Activated gamma-delta T cell (primary cell): ENCODE measurements around the gene SLC29A4.
"Not testable (repeated sequence)": the region's sequence is repeated elsewhere in the genome, so short reads cannot be mapped to it uniquely, and the experiment has no call there.

Experiments
- DNase-seq: peaks from one replicate; lab custom pipeline; 2025; lab: John Stamatoyannopoulos, UW

The SLC29A4 gene

DNA sequence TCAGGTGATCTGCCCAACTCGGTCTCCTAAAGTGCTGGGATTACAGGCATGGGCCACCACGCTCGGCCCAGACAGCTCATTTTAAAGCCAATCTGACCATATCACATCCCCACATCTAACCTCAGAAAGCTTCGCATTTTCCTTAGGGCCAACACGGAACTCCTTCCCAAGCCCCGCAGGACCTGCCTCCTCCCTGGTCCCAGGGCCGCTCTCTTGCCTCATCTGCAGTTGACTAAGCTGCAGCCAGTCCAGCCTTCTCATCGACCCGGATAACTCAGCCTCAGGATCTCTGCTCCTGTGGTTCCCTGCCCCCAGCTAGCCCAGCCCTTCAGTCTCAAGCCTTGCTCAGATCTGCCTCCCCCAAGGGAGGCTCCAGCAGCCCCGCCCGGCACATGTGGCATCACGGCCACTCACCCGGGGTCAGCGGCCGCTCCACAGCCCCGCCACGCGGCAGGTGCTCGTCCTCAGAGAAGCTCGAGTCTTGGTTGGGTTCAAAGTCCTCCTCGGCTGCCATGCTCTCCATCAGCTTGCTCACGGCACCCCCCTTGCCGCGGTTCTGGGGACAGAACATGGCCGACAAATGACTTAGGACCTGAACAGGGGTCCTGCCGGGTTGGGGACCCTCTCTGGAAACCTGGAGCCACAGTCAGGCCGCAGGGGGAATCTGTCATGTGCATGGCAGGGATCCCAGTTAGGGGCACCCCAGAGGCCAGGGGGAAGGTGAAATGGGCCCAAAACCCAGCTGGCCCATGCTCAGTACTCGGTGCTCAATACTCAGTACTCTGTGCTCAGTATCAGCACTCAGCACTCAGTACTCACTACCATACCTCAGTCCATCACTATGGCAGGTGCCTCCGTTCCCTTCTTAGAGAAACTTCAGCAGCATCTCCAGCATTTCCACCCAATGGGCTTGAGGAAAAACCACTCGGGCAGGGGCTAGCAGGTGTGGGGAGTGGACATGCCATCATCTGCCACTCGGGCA lies 41.3 kb downstream of the SLC29A4 start:
- DNase-seq, result not testable (repeated sequence)

DNA sequence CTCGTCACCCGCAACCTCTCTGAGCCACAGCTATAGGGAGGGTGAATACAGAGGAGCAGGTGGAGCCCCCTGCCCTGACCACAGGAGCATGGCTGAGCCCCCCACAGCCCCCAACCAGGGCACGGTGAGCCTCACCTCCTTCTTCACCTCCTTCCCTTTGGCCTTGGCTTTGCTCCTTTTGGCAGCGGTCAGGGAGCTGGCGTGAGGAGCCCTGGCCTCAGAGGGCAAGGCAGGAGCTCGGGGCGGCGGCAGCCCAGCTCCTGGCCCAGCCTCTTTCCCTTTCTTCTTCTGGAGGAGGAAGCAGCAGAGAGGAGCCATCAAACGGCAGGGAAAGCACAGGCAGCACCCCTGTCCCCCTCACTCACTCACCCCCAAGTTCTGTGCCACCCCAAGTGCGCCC lies 42.2 kb downstream of the SLC29A4 start:
- DNase-seq, result no peak

DNA sequence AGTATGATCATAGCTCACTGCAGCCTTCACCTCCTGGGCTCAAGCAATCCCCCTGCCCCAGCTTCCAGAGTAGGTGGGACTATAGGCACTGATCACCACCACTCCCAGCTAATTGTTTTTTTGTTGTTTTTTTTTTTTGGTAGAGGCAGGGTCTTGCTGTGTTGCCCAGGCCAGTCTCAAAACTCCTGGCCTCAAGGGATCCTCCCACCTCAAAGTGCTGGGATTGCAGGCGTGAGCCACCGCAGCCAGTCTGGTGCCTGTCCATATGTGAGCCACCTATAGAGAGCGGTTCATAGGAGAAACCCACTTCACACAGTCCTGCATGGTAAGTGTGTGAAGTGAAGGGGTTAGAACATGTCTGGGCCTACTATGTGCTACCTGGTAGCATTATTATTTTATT lies 47.5 kb downstream of the SLC29A4 start:
- no peak for DNase-seq

DNA sequence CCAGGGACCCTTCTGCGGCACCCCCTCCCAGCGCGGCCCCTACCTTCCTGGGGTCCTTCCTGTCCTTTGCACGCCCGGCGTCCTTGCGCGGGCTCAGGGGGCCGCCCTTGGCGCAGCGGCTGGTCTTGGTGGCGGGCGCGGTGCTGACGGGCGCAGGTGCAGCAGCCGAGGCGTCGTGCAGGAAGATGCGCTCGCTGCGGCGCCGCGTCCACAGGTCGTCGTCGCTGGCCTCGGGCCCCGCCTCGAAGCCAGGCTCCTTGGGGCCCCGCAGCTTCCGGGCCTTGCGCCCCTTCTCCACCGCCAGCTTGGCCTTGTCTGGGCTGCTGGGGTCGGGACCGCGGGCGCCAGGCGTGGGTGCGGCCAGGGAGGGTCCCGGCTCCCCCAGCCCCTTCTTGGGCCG lies 49.8 kb downstream of the SLC29A4 start:
- DNase-seq, result no peak

DNA sequence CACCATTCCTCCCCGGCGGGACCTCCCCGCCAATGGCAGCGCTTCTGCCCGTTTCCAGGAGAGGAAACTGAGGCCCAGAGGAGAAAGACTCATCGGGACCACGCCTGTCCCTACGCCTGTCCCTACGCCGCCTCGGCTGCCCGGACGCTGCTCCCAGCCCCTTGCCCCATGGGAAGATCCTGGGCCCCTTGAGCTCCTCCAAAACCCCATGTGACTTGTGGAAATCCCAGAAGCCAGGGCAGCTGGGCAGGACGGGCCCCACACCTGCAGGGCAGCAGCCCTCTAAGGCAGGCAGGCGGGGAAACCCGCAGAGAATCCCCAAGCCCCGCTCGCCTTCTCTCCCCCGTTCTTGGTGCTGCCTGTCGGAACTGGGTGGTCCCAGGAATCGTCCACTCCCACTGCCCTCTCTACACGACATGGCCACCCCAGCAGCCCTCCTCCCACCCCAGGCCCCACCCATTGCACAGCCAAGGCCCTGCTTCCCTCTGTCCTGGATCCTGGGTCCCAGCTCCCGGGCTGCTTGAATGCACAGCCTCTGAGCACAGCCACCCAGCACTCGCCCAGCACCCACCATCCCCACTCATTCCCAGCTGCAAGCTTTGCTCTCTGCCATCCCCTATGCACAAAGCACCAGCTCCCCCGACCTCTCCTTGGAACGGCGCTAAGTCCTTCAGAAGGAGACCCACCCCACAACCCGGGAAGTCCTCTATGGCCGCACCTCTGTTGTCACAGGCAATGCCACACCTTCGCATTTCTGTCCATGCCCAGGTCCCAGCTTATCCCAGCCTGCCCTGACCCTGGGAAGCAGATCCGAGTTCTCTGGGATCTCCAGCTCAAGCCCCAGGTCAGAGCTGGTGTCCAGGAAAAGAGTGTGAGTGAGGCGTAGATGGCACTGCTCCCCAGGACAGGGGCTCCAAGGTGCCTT lies 50.6 kb downstream of the SLC29A4 start:
- no peak for DNase-seq

DNA sequence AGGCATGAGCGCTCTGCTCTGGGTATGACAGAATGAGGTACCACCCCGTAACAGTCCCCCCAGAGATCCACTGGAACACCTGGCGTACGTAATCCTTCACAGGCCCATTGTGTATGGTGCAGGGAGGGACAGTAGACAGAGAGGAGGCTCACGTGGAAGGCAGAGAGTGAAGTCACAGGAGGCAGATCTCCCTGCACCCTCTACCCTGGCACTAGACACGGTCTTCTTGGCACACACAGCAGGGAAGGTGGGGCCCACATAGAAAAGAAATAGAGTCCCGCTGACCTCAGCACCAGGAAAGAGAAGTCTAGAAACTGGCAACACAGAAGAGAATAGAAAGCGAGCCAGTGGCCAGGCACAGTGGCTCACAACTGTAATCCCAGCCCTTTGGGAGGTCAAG lies 51.9 kb downstream of the SLC29A4 start:
- DNase-seq, result no peak

DNA sequence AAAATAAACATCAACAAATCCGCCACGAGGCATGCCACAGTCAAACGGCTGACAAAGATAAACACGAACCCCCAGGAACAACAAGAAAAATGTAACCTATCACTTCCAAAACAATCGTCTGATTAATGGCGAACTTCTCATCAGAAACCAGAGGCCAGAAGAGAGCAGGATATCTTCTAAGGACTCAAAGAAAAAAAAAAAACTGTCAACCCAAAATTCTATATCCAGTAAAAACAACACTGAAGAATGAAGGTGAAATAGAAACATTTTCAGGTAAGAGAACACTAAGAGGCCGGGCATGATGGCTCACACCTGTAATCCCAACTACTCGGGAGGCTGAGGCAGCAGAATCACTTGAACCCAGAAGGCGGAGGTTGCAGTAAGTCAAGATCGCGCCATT lies 54.3 kb downstream of the SLC29A4 start:
- DNase-seq, result no peak

DNA sequence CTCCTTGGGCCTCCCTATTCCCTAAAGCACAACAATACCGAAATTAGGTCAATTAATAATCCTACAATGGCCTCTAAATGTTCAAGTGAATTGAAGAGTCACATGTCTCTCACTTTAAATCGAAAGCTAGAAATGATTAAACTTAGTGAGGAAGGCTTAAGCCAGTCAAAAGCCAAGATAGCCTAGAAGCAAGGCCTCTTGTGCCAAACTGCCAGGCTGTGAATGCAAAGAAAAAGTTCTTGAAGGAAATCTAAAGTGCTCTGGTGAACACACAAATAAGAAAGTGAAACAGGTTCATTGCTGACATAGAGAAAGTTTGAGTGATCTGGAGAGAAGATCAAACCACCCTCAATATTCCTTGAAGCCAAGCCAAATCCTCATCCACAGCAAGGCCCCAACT lies 57.2 kb downstream of the SLC29A4 start:
- DNase-seq, result no peak

DNA sequence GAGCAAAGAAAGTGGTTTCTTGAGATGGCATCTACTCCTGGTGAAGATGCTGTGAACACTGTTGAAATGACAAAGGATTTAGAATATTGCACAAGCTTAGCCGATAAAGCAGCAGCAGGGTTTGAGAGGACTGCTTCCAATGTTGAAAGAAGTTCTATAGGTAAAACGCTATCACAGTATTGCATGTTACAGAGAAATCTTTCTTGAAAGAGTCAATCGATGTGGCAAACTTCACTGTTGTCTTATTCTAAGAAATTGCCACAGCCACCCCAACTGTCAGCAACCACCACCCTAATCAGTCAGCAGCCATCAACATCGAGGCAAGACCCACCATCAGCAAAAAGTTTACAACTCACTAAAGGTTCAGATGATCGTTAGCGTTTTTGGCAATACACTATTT lies 59.9 kb downstream of the SLC29A4 start:
- no peak for DNase-seq

DNA sequence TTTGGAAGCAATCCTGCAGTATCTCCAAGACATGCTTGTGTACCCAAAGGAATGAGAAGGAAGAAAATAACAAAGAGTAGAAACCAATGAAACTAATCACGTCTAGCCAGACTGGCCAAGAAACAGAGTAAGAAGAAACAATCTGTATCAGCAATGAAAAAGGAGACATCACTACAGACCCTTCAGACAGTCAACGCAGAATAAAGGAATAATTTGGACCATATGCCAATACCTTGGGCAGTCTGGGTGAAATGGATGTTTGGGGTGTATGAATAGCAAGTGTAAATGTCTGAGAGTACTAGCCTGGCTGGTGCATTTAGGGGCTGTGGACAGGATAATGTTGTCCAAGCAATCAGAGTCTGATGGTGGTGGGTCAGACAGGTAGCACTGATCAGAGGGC lies 61.1 kb downstream of the SLC29A4 start:
- DNase-seq, result no peak

DNA sequence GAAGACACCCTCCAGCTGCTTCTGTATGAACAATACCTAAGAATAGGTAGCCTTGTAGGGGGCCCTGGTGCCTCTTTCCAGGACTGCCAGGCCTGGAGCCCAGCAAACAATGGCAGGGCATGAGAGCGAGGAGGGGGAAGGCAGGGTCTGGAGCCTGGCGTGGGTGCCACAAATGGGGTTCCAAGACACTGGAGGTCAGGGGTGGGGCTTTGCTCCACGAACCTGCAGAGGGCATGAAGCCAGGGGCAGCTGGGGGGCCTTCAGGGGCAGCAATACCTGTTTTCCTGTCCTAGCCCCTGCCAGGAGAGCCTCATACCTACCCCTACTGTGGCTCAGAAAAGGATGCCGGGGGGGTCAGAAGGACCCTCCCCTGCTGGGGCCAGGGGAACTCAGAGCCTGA lies 61.6 kb downstream of the SLC29A4 start:
- DNase-seq, result no peak

DNA sequence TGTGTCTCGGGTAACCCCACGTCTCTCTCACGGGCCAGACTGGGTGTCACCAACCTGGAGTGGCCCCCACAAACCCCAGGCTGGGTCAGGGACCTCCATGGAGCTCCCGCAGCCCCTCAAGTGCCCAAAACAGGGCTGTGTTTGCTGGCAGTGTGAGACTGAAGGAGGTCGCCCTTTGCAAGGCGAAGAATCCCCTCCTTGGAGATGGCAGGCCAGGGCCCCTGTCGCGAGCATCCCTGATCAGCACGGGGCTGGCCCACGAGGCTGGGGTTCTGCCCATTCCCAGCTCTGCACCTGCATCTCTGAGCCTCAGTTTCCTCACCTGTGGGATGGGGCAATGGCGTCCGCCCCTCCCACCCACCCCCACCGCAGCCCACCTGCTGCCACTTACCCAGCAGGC lies 62.4 kb downstream of the SLC29A4 start:
- no peak for DNase-seq

DNA sequence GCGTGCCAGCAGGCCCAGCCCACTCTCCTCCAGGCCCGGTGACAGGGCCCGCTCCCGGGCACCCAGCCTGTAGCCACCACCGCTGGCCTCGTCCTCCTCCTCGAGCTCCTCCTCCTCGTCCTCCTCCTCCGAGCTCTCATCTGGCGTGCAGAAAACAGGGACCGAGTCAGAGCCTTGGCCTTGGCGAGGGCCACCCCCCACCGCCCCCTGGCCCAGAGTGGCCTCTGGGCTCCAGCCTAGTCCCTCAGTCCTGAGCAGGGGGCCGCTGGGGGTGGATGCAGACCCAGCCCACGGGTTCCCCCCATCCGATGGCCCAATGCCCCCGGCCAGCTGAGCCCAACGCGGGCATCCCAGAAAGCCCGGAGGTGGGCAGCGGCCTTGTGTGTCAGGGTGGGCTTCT lies 62.9 kb downstream of the SLC29A4 start:
- no peak for DNase-seq

DNA sequence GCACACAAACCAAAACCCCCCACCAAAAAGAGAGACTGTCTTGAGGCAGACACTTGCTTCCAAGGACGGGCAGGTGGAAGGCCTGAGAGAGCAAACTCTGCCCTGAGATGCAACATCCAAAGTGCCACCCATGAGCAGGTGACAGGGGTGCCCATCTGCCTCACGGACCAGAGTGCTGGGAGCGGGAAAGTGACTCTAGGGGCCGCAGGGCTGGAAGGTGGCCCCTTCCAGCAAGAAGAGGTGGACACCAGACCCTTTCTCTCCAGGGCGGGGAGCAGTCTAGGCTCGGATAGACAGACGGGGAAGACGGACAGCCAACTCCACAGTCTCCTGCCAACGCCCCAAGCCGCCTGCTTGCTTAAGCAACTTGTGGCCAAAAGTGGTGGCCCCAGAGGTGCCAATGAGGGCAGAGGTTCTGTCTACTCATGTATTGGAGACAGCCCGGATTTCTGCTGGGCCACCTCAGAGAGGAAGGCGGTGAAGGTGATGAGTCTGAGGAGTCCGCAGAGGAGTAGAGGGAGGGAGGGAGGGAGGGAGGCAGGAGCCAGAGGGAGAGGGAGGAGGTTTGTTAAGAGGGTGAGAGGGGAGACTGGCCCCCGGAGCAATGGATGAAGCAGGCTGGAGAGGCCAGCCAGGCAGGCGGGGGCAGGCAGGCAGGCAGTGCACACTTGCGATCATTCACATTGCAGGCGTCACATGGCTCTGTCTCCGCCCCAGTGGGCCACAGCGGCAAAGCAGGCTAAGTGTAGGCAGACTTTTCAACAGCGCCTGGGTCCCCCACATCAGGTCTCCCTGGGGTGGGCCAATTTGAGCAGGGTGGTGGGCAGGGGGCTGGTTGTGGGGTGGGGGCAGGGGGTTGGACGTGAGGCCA lies 65.6 kb downstream of the SLC29A4 start:
- DNase-seq, result no peak

DNA sequence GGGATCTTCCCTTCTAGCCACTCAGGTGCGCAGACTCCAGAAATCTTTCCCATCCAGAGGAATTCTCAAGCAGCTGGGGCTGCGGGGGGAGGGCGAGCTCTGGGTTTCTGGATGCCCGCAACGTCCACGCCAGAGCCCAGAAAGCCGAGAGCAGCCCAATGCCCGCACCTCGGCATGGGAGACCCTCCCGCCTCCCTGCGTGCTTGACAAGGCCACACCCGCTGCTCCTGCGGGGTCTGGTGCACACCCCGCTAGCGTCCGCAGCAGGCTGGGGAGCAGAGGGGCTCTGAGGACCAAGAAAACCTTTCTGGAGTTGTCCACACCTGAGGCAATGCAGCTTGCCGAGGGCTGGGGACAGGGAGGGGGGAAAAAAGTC lies 66.2 kb downstream of the SLC29A4 start:
- no peak for DNase-seq

DNA sequence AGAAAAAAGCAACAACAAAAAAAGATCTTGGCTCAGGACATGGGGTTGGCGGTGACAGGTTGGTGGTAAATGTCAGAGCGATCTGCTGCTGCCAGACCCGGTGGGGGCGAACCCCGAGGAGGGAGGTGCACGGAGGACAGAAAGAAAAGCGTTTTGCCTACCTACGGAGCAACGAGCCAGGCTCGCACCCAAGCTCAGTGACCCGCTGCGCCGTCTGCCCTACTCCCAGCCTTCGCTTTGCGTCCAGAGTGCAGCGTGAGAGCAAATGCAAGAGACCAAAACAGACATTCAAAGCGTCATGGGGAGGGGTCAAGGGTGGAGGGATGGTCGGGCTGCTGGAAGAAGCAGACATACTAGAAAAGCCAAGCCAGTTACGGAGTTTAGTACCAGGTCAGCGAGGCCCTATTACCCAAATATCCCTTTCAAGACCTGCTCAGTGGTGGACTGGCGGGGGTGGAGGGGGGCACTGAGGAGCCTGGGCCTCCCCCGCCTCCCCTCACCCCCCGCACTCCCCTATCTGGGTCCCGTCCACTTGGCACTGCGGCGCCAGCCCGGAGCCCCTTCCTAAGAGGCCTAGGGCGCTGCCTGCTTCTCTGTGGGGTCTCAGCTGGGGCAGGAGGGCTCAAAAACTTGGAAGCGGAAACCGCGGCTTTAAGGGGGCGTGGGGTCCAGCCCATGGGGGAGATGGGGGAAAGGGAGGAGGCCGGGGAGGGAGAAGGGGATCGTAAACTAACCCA lies 66.9 kb downstream of the SLC29A4 start:
- no peak for DNase-seq

DNA sequence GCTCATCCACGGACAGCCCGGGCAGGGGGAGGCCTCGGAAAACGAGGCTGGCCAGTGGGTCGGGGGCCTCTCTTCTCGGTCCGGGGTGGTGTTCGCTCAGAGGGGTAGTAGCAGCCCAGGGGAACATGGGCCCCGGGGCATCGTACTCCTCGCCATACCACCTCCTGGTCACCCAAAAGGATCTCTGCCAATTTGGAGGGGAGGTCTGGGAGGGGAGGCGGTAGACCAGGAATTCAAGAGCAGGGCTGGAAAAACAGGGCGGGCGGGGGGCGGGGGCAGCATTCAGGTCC lies 67.4 kb downstream of the SLC29A4 start:
- DNase-seq, result no peak

DNA sequence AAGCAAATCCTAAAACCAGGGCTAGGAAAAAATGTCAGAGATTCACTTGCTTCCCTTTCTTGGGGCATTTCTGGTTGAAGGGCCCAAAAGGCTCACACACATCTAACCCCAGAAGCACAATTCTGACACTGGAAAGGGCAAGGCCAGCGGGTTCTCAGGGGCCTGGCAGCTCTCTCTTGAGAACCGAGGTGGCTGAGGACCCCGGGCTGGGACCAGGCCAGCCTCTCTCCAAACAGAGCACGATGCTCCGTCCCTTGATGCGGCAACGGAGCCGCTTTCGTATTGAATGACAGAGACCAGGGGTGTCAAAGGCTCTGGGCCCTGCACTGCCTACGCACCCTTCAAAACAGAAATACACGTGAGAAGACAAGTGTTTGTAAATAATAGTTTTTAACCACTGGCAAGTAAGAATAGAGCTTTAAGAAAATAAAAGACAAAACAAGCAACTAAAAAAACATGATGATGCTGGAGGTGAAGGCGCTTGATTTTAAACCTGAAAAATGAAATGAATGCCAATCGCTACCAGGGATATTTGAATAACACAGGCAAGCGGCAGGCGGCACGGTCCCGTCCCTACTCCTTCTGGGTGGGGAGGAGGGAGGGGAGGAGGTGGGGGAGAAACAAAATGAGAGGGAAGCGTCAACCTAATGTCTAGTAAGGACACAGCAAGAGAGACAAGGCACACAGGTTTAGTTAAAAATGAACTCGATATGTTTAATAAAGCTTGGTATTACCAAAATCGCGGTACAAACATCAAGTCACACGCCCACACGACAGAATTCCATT lies 68.0 kb downstream of the SLC29A4 start:
- no peak for DNase-seq

DNA sequence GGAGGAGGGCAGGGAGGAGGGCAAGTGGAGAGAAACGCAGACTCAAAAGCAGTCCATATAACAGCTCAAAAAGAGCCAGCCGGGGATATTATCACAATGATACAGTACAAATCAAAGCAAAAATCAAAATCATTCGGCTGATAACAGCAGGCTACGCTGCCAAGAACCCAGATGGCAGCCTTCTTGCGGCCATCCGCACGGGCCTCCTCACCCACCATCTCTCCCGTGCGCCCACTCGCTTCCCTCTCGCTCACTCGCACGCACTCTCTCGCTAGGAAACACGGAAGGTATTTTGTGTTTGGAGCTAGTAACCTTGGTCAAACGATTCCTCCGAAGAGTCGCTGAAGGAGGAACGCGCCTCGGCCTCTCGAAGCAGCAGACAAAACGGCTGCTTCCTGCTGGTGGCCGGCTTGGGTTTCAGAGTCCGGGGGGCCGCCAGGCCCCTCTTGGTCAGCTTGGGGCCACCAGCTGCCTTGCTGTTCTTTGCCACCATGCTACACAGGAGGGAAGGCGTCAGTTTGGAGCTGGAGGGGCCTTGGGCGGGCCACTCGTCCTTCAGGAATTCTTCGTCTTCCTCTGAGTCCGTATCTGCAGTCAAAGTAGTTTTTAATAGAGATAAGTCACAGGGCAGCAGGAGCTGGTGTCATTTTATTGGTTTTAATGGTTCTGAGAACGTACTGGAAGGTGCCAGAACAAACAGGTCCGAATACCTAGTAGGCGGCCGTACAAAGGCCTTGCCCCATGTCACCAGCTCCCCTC lies 68.9 kb downstream of the SLC29A4 start:
- no peak for DNase-seq
